NCI-H510A treated with DMSO at 0.1 percent for 48 hours (cell line): ENCODE measurements around the gene KDM5A.
"Not testable (repeated sequence)": the region's sequence is repeated elsewhere in the genome, so short reads cannot be mapped to it uniquely, and the experiment has no call there.

Source experiments
- DNase-seq: peaks from one replicate; lab custom pipeline; 2025; lab: John Stamatoyannopoulos, UW

Gene KDM5A

DNA sequence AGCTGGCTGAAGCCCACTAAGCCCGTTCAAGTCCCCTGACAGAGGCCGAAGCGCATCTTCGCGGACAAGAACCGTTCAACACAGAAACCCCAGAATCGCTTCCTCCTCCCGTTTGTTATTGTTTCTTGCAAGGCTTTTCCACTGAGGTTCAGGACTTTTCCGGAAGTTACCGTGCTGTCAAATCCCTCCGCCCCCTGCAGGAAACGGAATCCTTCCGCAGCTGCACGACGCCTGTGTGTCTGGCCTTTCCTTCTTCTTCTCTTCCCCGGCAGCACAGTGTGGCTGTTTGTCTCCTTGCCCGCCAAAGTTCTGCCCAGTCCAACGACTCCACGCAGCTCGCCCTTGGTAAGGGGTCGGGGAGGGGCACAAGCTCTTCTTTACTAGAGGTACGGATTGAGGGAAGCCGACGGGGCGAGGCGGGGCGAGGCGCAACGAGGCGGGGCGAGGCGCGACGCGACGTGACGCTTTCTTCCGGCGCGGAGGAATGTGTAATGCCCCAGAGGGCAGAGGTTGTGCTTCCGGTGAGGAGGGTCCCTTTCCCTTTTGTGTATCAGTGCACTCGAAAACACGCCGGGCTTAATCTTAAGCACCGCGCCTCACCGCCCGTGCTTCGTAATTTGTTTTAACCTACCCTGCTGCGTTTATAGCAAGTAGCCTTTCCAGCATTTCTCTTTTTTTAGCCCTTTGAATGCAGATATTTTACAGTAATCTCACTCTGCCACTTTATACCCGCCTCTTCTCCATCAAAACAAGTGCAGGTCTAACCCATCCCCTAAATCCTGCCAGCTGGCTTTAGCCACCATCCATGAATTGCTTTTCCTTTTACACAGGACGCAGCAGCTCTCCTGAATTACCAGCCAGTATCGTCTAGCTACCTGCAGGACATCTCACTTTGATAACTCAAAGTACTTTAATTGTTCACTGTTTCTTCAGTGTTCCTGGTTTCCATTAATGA is at the start of gene KDM5A:
TSS of gene KDM5A (minus strand) at position 179 of the 955 bp plus-strand sequence. CDS start 229 bp downstream, outside the sequence.
- no peak for DNase-seq

DNA sequence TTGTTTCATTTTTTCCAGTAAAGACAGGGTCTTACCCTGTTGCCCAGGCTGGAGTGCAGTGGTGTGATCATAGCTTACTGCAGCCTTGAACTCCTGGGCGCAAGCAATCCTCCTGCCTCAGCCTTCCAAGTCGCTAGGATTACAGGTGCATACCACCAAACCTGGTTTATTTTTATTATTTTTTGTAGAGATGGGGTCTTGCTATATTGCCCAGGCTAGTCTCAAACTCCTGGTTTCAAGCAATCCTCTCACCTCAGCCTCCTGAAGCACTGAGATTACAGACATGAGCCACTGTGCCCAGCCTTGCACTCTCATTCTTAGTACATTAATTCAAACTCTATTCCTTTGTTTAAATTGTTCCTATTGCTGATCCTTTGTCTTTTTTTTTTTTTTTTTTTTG is 46.6 kb upstream of the KDM5A start:
- not testable (repeated sequence) for DNase-seq

DNA sequence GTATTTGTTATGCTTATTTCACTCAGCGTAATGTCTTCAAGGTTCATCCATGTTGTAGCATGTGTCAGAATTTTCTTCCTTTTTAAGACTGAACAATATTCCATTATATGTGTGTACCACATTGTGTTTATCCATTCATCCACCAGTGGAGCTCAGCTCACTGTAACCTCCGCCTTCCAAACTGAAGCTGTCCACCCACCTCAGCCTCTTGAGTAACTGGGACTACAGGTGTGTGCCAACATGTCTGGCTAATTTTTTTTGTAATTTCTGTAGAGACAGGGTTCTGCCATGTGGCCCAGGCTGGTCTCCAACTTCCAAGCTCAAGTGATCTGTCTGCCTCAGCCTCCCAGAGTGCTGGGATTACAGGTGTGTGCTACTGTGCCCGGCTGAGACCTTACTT is 33.4 kb upstream of the KDM5A start:
- no peak for DNase-seq

DNA sequence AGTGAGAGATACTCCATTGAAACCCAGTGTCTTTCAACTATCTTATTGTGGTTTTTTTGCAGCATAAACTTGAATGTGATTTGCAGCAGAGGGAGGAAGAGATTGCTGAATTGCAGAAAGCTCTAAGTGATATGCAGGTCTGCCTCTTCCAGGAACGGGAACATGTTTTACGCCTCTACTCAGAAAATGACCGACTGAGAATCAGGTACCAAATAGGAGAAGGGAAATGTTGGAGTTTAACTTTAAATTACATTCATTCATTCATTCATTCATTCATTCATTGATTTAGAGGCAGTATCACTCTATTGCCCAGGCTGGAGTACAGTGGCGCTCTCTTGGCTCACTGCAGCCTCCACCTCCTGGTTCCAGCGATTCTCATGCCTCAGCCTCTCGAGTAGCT is 29.3 kb upstream of the KDM5A start:
- no peak for DNase-seq

DNA sequence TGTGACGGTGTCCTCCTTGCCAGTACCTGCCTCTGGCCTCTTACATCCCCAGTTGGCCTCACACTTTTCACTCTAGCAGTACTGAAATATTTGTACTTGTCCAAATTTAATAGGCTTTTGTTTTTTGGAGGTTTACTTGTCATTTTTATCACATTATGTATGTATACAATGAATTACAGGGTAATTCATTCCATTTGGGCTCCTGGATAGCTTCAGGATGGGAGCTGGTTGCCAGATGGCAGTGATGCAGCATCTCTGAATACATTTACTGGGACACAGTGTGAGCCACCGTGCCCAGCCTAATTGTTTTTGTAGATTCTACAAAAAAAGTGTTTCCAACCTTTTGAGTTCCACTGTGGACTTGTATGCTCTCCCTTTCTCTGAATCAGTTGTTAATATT is 25.7 kb upstream of the KDM5A start:
- DNase-seq = no peak

DNA sequence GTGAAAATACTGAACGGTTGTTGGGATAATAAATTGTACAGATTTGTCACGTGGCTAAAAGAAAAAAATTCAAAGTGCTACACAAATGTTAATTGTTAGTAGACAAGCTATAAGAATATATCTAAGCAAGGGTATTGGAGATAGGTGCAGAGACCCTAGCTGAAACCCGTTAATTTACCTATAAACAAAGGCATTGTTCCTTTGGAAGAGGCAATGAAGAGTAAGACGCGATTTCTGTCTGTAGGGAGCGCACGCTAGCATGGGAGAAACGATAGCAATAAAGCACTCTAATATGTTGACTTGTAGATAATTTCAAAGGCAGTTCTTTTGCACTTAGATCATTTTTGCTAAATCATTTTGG is 12.9 kb upstream of the KDM5A start:
- no peak for DNase-seq

DNA sequence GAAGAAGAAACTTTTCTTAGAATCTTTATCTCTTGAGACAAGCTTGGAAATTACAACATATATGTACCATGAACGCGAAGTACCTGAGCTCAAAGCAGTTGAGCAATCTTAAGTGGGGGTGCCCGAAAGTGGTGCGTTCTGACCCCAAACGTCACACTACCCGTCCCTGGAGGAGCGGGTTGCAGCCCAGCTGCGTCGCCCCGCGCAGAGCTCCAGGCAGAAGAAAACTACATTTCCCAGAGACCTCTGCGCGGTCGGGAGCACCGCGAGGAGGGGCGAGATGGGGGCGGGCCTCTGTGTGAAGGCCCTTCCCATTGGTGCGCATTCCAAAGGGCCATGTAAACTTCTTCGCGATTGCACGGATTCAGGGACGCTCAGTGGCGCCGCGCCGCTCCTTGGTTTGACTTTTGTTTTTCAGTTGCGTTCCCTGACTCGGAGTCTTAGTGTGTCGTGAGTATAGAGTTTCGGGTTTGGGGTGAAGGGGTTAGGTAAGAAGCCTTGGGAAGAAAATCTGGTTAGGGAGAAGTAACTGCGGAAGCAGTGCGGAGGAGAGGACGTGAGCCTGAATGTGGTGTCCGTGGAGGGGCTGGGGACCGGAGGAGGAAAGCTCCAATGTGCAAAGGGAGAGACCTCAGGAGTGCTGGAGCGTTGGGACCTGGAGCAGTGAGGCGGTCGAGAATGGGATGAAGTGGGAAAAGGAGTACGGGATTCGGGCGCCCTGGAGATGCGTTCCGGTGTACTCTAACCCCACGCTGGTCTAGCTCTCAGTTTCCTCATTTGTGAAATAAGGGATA is 12.3 kb upstream of the KDM5A start, which contains the start of gene CCDC77:
TSS of gene CCDC77 (plus strand) at position 410 of the 794 bp plus-strand sequence. CDS start 7,740 bp downstream, outside the sequence.
- no peak for DNase-seq

DNA sequence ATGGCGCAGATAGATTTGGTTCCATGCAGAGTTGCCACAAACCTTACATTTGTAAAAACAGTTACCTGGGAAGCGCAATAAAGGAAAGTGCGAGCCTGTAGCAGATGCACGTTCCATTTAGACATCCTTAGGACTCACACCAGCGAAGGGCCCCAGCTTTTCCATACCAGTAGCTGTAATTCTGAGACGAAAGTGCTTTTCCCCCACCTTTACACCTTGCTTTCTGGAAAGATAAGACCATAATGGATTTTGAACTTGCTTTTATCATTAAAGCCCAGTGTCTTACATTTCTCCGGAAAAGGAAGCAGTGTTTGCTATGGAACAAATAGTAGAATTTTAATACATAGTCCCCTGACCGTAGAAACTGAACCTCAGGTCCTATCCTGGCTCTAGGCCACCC is 11.7 kb upstream of the KDM5A start:
- DNase-seq = no peak

DNA sequence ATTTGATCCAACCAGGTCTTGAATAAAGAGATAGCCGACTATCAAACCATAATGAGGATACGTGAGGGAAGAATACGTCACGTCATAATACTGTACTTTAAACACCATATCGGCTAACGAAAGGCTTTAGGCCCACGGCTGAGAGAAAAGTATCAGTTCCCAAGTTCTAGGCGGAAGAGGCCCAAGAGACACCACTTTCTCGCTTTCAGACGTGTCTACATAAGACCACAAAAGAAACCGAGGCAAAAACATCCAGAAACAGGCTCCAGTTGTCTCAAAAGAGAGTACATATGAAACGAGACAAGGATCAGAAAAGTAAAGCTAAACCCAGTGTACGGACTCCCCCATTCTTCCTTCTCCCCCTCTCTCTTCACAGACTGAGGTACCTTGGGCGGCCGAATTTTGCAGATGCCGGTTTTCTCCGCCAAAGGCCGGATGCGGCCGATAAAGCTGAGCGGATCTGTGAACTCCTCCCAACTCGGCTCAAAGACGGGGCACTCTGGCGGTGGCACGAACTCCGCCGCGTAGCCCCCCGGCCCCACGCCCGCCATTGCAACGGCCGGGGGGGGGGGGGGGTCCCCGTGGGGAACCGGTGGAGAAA is 479 bp downstream of the KDM5A start:
- no peak for DNase-seq

DNA sequence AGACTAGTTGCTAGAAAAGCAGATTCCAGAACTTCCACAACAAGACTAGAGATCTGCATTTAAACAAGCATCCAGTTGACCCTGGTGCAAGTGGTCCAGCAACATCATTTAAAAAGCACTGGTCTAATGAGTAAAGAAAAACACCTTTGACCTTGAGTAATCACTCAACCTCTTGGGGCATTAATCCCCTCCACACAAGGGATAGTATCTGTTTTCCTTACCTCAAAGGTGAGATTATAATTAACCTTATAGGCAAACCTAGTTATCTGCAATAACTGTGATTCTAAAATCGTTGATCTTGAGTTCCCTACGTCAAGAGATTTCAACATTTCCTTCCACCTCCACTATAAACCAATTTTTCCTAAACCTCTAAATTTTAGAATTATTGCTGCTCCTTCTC is 1.1 kb downstream of the KDM5A start:
- DNase-seq = no peak

DNA sequence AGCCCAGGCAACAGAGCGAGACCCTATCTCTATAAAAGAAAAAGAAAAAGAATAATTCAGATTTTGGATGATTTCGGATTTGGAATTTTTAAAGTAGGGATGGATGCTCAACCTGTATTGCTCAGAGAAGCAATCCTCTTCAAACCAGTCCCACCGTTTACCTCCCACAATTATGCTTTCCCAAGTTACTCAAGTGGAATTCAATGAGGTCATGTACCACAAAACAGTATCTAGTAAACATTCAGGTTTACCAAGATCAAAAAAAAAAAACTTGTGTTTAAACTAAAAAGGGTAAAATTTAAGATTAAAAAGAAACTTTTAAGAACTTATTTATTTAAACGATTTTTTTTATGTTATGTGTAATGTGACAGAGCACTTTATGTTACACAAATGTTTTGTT is 2.5 kb downstream of the KDM5A start:
- no peak for DNase-seq

DNA sequence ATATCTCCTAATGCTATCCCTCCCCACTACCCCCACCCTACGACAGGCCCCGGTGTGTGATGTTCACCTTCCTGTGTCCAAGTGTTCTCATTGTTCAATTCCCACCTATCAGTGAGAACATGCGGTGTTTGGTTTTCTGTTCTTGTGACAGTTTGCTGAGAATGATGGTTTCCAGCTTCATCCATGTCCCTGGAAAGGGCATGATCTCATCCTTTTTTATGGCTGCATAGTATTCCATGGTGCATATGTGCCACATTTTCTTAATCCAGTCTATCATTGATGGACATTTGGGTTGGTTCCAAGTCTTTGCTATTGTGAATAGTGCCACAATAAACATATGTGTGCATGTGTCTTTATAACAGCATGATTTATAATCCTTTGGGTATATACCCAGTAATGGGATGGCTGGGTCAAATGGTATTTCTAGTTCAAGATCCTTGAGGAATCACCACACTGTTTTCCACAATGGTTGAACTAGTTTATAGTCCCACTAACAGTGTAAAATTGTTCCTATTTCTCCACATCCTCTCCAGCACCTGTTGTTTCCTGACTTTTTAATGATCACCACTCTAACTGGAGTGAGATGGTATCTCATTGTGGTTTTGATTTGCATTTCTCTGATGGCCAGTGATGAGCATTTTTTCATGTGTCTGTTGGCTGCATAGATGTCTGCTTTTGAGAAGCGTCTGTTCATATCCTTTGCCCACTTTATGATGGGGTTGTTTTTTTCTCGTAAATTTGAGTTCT is 18.2 kb downstream of the KDM5A start:
- not testable (repeated sequence) for DNase-seq

DNA sequence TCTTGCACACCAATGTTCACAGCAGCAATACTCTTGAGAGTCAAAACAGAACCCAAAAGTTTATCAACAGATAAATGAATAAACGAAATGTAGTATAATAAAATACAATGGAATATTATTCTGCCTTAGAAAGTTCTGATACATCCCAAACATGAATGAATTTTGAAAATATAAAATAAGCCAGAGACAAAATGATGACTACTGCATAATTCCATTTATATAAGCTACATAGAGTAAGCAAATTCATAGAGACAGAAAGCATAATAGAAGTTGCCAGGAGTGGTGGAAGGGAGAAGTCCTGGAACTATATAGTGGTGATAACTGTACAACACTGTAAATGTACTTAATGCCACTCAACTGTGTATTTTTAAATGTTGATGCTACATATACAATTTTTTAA is 21.1 kb downstream of the KDM5A start:
- no peak for DNase-seq

DNA sequence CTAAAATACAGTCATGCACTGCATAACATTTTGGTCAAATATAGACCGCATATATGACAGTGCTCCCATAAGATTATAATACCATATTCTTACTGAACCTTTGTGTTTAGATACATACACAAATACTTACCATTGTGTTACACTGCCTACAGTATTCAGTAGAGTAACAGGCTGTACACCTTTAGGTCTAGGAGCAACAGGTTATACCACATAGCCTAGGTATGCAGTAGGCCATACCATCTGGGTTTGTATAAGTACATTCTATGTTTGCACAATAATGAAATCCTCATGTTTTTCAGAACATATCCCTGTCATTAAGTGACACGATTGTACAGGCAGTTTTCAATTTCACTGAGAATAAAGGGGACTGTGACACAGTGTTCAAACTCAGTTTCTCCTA is 22.3 kb downstream of the KDM5A start:
- DNase-seq = no peak

DNA sequence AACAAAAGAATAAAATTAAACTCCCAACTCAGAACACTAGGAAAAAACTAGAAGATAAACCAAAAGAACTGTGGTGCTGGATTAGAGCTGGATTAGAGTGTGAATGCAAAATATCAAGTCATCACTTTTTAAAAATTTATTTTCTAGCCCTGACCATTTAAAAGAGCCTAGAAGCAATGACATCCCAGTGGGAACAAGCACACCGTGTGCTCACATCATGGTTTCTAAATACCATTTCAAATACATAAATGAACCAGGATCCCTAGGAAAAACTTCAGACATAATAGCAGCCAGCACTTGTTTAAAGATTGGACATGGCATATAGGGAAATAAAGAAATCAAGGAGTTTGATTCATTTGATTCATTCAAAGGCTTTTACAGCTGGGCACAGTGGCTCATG is 30.0 kb downstream of the KDM5A start:
- DNase-seq = no peak

DNA sequence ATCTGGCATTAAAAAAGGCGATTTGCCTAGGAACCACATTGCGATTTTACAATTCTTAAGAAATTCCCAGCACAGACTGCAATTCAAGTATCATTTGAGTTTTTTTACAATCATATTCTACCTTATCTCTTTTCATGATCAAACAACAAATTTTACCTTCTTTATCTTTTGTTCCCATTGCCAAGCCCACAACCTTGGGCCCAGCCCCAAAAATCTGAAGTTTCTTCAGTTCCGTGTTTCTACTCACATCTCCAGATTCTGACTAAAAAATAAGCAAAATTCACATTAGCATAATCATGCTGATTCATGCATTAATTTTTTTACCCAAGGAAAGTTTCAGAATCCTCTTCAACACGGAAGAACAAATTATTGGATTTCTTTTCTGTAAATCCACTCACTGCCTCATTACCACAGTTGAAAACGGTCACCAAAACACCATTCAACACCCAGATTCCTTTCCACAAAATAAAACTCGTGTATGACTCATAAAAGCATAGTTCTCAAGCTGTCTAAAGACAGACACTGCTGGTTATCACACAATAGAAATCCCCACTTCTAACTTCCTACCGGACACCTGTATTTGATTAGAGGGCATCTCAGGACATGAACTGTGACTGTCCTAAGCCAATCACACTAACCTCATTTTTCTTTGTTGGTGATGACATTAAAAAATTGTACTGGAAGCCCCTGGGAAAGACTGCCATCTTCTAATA is 32.7 kb downstream of the KDM5A start:
- DNase-seq = no peak

DNA sequence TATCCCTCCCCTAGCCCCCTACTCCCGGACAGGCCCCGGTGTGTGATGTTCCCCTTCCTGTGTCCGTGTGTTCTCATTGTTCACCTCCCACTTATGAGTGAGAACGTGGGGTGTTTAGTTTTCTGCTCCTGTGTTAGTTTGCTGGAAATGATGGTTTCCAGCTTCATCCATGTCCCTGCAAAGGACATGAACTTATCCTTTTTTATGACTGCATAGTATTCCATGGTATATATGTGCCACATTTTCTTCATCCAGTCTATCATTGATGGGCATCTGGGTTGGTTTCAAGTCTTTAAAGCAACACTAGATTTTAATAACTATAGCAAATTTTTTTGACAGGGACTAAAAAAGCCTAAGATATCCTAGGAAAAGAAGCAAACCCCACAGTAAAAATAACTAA is 37.9 kb downstream of the KDM5A start:
- DNase-seq = not testable (repeated sequence)

DNA sequence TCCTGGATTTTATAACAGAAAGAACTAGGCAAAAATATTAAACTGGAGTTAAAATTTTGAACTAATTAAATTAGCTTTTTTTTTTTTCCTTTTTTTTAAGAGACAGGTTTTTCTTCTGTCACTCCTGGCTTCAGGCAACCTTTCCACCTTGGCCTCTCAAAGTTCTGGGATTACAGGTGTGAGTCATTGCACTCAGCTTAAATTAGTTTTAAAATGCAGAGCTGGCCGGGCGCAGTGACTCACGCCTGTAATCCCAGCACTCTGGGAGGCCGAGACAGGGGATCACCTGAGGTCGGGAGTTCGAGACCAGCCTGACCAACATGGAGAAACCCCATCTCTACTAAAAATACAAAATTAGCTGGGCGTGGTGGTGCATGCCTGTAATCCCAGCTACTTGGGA is 39.5 kb downstream of the KDM5A start:
- DNase-seq = not testable (repeated sequence)

DNA sequence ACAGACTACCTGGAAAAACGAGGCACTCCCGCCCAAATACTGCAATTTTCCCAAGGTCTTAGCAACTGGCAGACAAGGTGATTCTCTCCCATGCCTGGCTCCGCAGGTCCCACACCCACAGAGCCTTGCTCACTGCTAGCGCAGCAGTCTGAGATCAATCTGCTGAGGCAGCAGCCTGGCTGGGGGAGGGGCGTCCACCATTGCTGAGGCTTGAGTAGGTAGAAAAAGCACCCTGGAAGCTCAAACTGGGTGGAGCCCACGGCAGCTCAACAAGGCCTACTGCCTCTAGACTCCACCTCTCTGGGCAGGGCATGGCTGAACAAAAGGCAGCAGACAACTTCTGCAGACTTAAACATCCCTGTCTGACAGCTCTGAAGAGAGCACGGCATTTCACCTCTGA is 46.1 kb downstream of the KDM5A start:
- not testable (repeated sequence) for DNase-seq

DNA sequence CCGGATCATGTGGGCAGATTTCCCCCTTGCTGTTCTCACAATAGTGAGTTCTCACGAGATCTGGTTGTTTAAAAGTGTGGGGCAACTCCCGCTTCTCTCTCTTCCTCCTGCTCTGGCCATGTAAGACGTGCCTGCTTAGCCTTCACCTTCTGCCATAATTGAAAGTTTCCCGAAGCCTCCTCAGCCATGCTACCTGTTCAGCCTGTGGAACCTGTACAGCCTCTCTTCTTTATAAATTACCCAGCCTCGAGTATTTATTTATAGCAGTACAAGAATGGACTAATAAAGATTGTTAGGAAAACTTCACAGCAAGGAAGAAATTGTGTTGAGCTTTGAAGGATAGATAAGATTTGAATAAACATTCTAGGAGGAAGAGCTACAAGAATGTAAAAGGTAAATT is 52.1 kb downstream of the KDM5A start:
- no peak for DNase-seq

DNA sequence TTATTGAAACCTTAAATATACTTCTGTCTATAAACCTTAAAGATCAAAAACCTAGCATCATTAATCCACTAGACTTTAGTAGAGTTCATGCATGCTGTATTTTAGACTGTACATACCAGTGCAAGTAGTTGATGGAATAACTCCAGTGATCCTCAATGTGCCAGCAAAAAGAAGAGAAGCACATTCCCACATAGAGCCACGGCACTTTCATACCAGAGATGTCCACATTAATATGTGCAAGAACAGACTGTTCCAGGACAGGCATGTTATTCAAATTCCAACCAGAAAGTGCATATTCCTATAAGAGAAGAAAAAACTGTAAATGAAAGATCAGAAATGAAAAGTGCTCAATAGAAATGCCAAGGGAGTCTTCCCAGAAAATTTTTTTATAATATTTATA is 55.0 kb downstream of the KDM5A start:
- DNase-seq = no peak
